HG02852 (cell line): ENCODE results near the gene ANAPC4.
"Not testable (repeated sequence)": the region's sequence is repeated elsewhere in the genome, so short reads cannot be mapped to it uniquely, and the experiment has no call there.

ENCODE experiments used
- ATAC-seq: cut with Tn5 transposase; IDR thresholded peaks from one replicate; pipeline ENCODE4 v1.9.1; 2021; ENCODE audit warnings: mild to moderate bottlenecking, moderate library complexity; ENCODE audit not compliant: unreplicated experiment

The ANAPC4 gene, protein sequence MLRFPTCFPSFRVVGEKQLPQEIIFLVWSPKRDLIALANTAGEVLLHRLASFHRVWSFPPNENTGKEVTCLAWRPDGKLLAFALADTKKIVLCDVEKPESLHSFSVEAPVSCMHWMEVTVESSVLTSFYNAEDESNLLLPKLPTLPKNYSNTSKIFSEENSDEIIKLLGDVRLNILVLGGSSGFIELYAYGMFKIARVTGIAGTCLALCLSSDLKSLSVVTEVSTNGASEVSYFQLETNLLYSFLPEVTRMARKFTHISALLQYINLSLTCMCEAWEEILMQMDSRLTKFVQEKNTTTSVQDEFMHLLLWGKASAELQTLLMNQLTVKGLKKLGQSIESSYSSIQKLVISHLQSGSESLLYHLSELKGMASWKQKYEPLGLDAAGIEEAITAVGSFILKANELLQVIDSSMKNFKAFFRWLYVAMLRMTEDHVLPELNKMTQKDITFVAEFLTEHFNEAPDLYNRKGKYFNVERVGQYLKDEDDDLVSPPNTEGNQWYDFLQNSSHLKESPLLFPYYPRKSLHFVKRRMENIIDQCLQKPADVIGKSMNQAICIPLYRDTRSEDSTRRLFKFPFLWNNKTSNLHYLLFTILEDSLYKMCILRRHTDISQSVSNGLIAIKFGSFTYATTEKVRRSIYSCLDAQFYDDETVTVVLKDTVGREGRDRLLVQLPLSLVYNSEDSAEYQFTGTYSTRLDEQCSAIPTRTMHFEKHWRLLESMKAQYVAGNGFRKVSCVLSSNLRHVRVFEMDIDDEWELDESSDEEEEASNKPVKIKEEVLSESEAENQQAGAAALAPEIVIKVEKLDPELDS

DNA sequence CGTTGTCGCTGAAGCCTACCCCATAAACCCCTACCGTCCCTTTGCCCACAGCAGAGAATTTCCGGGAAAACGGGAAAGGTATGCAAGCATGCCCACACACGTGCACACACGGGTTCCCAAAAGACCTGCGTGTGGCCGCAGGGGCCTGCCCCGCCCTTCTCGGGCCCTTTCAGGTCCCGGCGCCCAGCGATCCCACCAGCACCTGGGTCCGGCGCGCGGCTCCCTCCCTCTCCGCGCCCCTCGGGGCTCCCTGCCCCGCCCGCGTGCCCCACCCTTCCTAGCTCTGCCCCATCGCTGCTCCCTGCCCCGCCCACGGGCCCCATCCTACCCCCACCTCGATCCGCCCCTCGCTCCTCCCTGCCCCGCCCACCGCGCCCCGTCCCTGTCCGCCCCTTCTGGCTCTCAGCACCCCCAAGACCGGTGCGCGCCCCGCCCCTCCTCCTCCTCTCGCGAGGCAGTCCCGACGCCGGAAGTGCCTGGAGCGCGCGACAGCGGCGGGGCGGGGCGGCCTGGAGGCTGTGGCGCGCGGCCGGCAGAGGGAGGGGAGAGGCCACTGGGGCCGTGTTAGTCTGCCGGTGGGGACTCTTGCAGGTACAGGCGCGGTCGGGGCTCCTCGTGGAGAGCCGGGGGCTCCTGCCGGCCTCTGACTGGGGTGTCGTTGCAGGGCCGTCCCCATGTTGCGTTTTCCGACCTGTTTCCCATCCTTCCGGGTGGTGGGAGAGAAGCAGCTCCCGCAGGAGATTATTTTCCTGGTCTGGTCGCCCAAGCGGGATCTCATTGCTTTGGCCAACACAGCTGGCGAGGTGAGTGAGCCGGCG lies at the start of gene ANAPC4:
Gene ANAPC4, plus strand, starts transcription at position 510 of the 818 bp plus-strand sequence. Its CDS starts 165 bp downstream, at position 675.
- ATAC-seq: peak; percentile 94

DNA sequence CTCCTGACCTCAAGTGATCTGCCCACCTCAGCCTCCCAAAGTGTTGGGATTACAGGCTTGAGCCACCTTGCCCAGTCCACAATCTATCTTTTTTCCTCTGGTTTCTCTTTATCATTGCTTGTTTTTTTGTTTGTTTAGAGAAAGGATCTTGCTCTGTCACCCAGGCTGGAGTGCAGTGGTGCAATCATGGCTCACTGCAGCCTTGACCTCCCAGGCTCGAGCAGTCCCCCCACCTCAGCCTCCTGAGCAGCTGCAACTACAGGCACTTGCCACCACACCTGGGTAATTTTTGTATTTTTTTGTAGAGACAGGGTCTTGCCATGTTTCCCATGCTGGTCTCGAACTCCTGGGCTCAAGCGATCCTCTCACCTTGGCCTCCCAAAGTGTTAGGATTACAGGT lies 48.6 kb upstream of the ANAPC4 start:
- not testable (repeated sequence) for ATAC-seq

DNA sequence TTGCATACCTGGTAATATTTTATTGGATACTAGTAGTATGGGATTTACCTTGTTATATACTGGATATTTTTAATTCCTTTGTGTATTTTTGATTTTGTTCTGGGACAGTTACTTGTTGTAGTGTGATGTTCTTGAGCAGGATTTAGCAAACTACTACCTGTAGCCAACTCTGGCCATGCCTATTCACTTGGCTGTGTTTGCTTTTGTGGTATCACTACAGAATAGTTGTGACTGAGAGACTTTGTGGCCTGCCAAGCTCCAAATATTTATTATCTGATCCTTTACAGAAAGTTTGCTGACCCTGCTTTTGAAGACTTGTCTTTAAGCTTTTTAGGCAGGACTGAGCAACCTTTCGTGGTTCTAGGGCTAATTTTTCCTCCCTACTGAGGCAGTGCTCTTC lies 46.7 kb upstream of the ANAPC4 start:
- no peak for ATAC-seq

DNA sequence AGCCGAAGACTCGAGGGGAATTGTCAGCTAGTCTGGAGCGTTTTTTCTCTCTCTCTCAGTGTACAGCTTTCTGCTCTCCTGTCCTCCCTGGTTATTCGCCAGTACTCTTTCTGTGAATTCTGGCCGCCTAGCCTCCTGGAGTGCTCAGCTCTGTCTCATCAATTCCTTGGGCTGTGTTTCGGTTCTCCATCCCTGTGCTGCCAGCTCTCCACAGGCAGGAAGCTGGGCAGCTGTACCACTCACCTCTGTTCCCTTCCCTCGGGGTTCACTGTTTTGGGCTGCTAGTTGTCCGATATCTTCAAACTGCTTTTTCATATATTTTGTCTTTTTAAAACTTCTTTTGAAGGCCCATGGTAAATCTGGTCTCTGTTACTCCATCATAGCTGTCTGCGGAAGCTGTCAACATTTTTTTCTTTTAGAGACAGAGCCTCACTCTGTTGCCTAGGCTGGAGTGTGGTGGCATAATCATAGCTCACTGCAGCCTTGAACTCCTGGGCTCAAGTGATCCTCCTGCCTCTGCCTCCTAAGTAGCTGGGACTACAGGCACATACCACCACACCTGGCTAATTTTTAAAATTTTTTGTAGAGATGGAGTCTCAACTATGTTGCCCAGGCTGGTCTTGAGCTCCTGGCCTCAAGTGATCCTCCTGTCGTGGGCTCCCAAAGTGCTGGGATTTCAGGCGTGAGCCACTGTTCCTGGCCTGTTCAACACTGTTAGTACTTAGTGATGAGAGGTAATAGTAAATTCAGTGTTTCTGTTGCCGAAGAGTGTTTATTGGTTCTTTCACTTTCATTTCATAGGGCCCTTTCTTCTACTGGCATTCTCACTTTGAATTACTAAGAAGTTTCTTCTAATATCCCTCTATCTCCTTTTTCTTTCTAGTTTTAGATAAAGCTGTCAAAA lies 45.9 kb upstream of the ANAPC4 start:
- peak; percentile 90 for ATAC-seq

DNA sequence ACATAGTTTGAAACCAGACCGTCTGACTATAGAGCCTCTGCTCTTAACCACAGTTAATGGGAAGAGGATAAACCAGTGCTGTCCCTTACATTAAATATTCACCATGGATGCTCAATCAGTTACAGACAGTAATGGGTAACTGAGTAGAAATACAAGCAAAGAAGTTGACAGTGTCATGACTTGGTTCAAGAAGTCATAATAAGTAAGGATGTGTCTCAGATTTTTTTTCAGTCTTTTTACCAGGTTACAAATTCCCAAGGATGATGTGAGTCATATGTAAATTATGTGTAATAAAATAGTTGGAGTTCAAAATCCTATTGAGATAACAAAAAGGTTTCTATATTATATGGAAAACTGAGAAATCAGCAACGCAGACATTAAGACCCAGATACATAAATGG lies 33.4 kb upstream of the ANAPC4 start:
- no peak for ATAC-seq

DNA sequence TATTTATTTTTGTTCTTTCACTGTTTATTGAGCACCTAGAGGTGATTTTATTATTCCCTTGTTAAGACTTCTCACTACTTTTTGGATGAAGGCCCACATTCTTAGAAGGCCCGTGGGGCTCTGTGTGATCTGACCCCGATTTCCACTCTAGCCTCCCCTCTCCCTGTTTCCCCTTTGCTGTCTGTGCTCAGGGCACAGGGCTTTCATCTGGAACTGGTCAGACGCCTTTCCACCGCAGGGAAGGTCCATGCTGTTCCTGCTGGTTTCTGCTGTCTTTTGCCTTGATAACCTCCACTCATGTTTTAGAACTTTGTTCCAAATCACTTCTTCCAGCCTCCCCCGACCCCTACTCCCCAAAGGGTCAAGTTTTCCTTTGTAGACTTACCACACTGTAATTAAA lies 31.3 kb upstream of the ANAPC4 start:
- ATAC-seq: no peak

DNA sequence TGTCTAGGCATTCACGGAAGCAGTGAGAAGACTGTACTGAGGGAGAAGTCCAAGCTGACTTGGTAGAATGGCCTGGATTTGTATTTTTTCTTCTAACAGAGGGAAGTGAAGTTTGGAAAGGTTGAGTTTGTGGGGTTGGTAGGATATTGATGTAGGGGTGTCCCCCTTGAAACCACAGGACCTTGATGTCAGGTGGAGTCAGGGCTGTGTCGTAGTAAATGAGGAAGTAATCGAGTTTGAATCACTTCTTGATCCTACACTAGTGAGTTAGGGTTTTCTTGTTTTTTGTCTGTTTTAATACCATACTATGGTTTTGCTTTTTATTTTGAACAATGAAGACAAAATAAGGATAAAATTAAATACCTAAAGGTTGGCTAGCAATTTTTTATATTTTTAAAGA lies 30.1 kb upstream of the ANAPC4 start:
- ATAC-seq: peak; percentile 85

DNA sequence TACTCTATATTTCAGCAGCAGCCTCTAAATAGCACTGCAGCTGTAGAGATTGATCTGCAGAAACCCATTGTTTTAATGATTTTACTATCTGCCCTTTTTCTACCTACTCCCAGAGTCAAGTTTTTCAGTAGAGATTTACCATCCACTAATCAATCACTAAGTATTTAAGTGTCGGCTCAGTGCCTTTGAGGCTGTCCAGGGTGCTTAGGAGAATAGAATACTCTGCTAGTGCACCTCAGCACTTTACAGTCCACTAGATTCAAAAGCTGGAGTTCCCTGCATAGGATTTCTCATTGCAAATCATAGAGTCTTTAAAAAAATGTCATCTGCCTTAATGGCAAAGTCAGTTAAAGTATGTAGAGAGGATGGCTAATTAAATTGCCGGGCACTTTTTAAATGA lies 29.6 kb upstream of the ANAPC4 start:
- no peak for ATAC-seq

DNA sequence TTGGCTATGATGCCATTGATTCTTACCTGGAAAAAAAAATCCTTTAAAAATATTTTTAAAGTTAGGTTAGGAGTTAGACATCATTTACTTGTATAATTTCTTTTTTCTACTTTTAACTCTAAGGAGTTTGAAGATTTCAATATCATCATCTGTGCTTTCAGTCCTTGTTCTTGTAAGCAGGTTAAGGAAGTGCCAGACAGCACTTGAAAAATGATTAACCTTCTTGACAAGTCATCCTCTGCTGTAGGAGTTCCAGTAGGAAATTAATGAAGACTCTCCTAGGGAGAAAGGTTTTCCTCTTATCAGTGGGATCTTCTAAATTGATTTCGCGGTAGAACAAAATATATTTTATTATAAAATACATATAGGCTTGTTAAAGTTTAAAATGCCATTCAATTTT lies 29.1 kb upstream of the ANAPC4 start:
- ATAC-seq: no peak

DNA sequence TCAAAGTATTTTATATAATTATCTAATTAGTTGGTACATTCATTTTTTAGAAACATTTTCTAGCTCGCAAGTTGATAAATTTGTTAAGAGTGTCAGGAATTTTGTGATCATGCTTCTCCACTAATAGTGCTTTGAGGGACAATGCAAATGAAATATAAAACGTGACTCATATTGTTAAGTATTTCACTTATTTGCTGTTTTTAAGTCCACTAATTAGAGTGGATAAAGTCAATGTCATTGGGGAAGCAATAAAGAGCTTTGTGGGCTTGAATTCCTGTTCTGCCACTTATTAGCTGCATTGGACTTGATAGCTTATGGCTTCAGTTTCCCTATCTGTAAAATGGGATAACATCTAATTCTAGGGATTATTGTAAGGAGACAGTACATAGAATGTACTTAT lies 26.5 kb upstream of the ANAPC4 start:
- no peak for ATAC-seq

DNA sequence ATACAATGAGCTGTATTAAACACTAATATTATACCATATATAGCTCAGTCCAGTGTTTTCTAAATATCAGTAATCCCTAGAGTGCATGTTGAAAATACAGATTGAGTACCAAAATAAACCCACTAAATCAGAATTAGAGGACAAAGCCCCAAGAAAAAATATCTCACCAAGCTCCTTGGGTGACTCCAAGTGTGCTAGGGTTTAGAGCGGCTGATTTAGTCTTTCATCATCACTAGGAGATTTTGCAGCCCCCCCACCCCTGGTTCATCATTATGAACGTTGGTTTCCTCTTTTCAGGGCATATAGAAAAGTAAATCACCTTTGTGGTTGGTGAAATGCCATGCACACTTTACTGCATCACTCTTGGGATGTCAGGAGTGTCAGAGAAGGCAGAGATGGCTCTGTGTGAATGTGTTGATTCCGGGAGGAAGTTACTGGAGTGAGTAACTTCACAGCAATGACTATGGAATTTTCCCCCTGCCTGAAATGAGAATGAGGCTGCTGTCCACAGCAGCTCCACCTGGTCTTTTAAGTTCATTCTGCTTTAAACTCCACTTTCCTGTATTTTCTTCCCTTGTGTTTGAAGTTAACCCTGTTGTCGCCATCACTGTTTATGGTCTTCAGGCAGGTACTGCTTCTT lies 25.2 kb upstream of the ANAPC4 start:
- no peak for ATAC-seq

DNA sequence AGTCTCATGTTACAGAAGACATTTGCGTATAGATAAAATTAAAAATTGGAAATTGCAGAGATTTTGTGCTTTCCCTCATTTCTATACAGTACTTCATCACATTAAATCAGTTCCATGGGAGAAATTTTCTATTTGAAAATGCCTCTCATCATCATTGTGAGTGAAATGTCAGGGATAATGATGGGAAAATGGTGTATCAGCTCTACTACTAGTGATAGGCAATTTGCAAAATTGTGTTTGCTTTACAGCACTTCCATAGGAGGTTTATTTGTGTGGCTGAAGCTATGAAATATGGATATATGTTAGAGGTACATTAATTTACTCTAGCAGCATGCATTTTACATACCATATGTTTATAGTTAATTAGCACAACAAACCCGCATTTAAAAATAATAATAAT lies 21.0 kb upstream of the ANAPC4 start:
- ATAC-seq: no peak

DNA sequence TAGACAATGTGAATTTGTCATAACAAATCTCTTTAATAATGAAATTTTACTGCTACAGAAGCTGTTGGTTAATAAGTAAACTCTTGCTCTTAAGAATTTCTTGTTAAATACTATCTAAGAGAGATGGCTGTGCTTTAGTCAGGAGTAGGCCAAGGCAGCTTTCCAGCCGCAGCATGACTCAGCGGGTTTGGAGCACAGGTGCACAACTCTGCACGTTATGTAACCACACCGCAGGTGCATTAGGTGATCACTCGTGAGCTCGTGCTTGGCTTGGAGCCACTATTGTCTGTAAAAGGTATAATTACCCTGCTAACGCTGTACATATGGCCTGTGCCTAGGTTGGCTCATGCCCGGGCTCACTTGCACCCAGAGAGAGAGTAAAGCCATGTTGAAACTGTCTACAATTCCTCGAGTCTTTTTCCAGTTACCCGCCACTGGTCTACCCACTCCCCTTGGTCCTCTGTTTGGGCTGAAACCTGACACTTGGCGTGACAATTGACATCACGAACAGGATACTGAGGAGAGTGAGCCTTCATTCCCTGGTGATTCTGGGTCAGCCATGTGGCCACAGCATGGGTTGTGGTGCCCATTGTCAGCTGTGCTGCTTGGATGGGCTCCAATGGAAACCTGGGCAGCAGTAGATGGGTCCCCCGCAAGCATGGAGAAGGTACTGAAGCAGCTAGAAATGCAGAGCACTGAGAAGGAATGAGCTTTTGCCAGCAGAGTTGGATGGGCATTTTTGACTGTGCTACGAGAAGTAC lies 18.4 kb upstream of the ANAPC4 start:
- no peak for ATAC-seq

DNA sequence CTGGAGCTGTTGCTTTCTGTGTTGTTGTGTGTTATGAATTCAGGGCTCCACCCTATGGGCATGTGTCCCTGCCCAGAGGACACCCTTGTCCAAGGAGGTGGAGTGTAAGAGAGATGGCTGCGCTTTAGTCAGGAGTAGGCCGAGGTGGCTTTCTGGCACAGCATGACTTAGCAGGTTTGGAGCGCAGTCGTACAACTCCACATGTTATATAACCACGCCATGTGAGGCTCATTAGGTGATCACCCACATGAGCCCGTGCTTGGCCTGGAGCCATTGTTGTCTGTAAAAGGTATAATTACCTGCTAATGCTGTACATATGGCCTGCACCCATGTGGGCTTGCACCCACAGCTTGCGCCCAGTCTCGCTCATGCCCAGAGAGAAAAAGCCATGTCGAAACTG lies 15.8 kb upstream of the ANAPC4 start:
- ATAC-seq: no peak

DNA sequence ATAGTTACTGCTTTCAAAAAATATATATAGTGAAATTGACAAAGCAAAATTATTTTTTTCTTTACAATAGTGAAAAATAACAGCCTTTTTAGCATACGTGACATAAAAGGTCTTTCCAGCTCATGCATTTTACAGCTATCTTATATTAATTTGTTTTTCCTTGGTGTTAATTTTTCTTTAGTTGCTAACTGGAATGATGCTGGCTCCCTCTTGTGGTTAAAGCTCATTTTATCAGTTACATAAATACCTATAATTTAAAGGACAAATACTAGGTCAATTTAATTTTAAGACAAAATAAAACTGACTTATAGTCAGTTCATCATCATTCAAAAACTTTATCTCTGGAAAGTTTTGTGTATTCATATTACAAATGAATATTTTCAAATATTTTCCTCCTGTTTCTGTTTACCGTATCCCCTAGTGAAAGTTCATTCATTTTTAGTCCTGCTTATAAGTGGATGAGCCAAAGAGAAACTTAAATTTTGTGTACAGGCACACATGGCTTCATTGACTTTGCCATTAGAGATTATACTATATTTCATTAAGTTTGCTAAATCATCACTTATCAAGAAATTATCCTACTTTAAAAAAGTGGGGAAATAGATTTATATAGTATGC lies 9.9 kb upstream of the ANAPC4 start:
- ATAC-seq: no peak

DNA sequence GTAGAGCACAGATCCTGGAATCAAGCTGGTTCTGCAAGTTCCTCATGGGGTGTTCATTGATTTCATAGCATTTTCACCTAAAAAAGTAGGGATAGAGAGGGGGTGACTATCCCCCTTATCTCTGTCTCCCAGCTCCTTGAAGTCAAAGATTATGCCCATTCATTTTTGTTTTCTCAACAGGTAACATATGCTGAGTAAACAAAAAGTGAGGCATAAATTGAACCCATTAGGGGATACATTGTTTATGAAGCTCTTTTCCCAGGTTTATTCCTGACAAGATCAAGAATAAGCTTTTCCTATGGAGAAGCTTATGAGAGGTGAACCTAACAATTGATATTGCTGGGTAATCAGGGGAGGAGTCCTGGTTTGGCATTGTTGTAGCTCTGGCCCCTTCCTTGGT lies 9.2 kb upstream of the ANAPC4 start:
- ATAC-seq: no peak

DNA sequence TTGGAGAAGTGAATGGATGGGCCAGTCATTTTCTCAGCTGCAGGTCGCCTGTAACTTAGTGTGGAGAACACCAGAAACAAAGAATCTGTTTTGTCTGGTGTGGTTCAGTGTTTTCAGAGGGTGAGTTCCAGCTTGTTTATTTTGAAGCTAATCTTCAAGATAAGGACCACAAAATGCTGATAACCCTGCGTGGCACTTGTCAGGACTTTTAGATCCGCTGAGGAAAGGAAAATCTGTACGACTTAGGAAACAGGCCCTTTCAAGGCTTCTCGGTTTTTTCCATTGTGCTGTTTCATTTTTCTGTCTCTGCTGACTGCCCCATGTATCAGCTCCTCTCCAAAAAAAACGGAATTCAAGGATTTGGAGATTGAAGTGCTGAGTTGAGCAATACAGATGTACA lies 8.7 kb upstream of the ANAPC4 start:
- ATAC-seq: no peak

DNA sequence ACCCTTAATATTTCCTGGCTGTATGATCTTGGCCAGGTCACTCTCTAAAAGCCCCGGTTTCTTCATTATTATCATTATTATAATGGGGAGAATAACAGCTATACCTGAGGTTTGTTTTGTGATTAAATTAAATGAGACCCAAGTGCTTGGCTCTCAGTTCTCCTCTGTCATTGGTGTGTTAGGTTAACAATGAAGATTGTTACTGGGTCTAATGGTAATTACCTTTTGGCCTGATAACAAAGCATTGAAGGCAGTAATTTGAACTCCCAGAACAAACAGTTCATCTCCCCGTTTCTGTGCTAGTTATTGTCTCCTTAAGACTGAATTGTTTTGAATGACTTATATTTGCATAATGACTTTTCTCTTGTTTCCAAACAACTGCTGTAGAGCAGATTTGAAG lies 6.8 kb upstream of the ANAPC4 start:
- no peak for ATAC-seq

DNA sequence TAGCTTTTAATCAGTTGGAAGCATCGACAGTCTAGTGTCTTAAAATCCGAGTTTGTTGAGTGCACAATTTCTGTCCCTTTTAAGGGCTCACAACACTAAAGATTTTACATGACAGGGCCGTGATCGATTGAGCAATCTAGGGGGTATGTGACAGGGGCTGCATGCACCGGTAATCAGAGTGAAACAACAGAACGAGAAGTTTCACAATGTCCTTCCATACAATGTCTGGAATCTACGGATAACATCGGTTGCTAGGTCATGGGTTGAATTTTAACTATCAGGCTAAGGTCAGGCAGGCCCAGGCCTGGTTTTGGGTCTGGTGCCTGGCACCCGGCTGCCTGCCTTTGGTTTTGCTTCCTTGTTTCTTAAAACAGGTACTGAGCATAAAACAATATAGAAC lies 4.5 kb upstream of the ANAPC4 start:
- not testable (repeated sequence) for ATAC-seq
